ENCODE results near the gene TGFBI.

Gene TGFBI

DNA sequence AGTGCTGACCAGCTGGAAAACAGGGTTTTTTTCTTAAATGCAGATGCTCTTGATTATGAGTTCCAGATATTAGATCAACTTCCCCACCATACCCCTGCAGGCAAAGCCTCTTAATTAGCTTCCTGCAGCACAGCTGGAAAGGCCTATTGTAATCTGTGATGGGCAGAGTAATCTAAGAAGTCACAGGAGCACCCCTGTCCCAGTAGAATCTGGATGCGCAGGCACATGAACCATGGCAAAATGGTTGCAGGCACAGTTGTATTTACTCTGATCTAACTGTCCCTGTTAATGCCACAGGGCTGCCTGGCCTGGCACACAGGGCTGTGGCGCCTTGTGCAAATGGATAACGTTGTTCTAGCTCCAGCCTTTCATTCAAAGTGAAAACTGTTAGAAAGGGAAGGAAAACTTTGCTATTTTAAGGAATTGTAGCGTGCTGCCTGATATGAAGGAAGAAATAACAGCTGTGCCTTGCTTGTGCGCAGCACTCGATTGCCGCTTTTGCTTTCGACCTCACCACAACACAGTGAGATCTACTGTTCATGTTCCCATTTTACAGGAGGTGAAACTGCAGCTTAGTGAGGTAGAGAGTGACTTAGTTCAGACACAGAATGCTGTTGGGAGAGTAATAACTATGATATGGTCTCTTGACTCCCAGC, 2.3 kb downstream of the TGFBI start:
- TF ChIP-seq, protein P1, sequence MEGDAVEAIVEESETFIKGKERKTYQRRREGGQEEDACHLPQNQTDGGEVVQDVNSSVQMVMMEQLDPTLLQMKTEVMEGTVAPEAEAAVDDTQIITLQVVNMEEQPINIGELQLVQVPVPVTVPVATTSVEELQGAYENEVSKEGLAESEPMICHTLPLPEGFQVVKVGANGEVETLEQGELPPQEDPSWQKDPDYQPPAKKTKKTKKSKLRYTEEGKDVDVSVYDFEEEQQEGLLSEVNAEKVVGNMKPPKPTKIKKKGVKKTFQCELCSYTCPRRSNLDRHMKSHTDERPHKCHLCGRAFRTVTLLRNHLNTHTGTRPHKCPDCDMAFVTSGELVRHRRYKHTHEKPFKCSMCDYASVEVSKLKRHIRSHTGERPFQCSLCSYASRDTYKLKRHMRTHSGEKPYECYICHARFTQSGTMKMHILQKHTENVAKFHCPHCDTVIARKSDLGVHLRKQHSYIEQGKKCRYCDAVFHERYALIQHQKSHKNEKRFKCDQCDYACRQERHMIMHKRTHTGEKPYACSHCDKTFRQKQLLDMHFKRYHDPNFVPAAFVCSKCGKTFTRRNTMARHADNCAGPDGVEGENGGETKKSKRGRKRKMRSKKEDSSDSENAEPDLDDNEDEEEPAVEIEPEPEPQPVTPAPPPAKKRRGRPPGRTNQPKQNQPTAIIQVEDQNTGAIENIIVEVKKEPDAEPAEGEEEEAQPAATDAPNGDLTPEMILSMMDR (conservative IDR thresholded peaks at IDR 0.05; ENCODE audit: low read depth, low read length) = no peak
- no peak for DNase-seq (ENCODE audit: low read depth)
- peak overlapping the region; percentile 82 for H3K4me3 ChIP-seq (ENCODE audit: low read depth, low read length)

DNA sequence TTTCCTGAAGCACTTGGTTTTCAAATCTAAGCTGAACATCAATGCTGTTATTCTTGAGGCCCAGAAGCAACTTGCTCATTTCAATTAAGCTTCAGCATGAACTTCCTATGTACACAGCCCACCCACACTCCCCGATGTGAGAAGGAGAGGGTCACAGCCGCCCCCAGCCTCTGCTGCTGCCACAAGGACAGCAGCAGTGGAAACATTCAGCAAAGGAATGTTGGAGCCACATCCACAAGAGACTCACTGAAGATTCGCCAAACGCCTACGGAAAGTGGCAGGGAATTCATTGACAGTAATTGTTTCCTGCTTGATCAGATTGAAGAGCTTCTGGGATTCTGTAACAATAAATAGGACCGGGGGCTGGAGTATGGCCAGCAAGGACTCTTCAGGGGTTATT, 2.9 kb downstream of the TGFBI start:
- TF ChIP-seq, protein P1 (conservative IDR thresholded peaks at IDR 0.05; ENCODE audit: low read depth, low read length) = no peak
- no peak for DNase-seq (ENCODE audit: low read depth)
- peak overlapping the region; percentile 82 for H3K4me3 ChIP-seq (ENCODE audit: low read depth, low read length)

DNA sequence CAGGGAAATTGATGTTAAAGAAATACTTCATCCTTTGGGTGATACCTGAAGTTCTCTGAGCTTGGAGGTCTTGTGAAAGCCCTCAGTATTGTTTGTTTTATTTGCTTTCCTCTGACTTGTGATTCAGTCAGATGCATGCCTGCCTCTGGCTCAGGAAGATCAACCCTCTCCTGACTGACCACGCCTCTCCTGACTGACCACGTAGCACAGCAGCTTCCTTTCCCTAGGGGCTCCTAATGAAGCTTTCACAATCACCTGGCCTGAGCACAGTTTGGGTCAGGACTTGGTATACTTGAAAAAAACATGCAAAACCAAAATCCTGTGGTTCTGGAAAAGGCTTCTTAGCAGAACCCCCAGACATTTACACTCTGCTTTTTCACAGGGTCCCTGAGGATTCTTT, 3.8 kb downstream of the TGFBI start:
- peak; percentile 97 for DNase-seq (ENCODE audit: low read depth)
- TF ChIP-seq, protein P1 (conservative IDR thresholded peaks at IDR 0.05; ENCODE audit: low read depth, low read length) = no peak
- H3K4me3 ChIP-seq (ENCODE audit: low read depth, low read length) = no peak overlapping the region

DNA sequence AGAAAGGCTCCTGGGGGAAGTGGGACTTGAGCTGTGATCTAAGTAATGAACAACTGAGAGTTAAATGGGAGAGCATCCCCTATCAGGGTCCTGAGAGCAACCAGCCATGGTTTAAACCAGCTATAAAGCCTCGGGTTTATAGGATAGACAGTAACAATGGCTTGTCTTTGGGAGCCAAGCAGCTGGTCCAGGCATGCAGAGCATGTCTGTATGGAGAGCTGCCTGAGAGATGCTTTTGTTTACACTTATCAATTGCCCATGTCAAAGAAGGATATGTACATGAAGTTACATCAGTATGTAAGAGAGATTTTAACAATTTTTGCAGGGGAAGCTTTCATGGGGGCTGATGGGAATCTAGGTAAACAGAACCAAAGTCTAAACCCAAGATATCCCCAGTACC, 4.4 kb downstream of the TGFBI start:
- TF ChIP-seq, protein P1 (conservative IDR thresholded peaks at IDR 0.05; ENCODE audit: low read depth, low read length) = no peak
- no peak overlapping the region for H3K4me3 ChIP-seq (ENCODE audit: low read depth, low read length)
- DNase-seq (ENCODE audit: low read depth) = no peak

DNA sequence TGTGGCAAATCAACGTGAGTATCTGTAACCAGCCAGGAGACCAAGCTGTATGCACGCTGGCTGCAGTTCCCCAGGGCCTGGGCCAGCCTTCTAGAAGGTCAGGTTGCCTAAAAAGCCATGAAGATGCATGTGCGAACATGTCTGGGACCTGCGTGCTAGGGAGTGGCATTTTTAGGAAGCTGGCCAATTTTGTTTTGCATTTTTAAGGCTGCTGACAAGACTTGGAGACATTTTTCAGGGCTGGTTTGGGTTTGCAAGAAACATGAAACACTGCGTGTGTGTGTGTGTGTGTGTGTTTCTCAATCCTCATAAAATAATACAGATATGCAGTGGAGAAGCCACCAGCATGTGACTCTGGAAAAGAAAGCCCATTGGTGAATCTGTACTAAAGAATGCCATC, 5.1 kb downstream of the TGFBI start:
- TF ChIP-seq, protein P1 (conservative IDR thresholded peaks at IDR 0.05; ENCODE audit: low read depth, low read length) = no peak
- H3K4me3 ChIP-seq (ENCODE audit: low read depth, low read length) = no peak overlapping the region
- peak; percentile 51 for DNase-seq (ENCODE audit: low read depth)

DNA sequence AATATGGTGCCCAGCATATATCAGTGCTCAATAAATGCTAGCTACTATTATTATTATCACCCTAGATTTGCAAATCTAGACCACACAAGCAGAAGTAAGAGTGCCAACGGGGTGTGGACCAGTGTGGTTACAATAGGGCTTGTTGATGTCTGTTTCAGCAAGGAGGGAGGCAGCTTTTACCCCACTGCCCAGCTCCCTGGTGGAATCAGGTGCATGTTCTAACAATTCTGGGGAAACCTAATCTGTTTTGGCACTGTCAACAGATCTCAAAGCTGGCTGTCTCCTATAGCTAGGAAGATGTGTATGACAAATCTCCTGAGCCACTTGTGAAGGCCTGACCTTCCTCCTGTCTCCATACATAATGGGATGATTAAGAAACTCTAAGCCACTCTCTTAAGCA, 5.7 kb downstream of the TGFBI start:
- H3K4me3 ChIP-seq (ENCODE audit: low read depth, low read length) = no peak overlapping the region
- DNase-seq (ENCODE audit: low read depth) = no peak

DNA sequence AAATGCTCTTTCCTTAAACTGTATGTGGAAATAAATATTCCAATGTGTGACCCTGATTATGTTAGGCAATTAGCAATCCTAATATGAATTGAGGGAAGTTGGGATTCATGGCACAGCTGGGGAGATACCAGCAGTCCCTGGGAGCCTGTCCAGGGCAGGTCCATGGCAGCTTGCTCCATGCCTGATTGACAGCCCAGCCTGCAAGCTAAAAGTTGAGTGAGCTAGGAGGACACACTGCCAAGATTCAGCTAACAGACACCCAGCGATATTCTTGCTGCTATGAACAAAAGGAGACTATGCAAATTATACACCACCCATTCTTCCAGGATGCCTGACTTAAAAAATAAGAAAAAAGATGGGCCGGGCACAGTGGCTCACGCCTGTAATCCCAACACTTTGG, 6.2 kb downstream of the TGFBI start:
- TF ChIP-seq, protein P1 (conservative IDR thresholded peaks at IDR 0.05; ENCODE audit: low read depth, low read length) = no peak
- H3K4me3 ChIP-seq (ENCODE audit: low read depth, low read length) = no peak overlapping the region
- no peak for DNase-seq (ENCODE audit: low read depth)

More for the DNA sequence above, 5.7 kb downstream of the TGFBI start:
- TF ChIP-seq, protein P1 (conservative IDR thresholded peaks at IDR 0.05; ENCODE audit: low read depth, low read length) = no peak
